ENCODE results near the gene C3orf49. TPM values are rescaled to one million over a fixed set of nuclear protein-coding genes. Genes with fewer than 3 reads are reported as not detected.

Gene C3orf49
- total RNA-seq, 1 donor from 2014 or later = not detected

Other genes with a start within 250 kb of the C3orf49 start
- gene SNTN, start 166.6 kb upstream of the C3orf49 start, total RNA-seq = not detected in 2 replicates
- gene THOC7, start 44.5 kb downstream of the C3orf49 start, total RNA-seq = 100 and 106 TPM in 2 replicates
- gene ATXN7, start 44.6 kb downstream of the C3orf49 start, total RNA-seq = 40.7 and 48.2 TPM in 2 replicates
- gene SCAANT1, start 93.1 kb downstream of the C3orf49 start, total RNA-seq = not detected in 2 replicates
- 133 and 137 TPM in 2 replicates for gene PSMD6, start 204.2 kb downstream of the C3orf49 start, total RNA-seq

Measured in activated T-helper 1 cell treated with anti-CD3 and anti-CD28 coated beads, Interleukin-12 subunit alpha, Interleukin-12 subunit beta, Interleukin-2, Interleukin-4 antibody, amounts not matched to agents 30 ng/mL and 10 ng/mL and 1 ng/mL, durations not matched to agents 14 hours and 24 hours and 36 hours (primary cell).